Measurements from ENCODE around the gene ATPAF1. TPM values are rescaled to one million over a fixed set of nuclear protein-coding genes. Genes with fewer than 3 reads are reported as not detected.

ATPAF1 gene
- total RNA-seq, 1 experiment from 2014 or later: 62.9 TPM

Other genes starting within 250 kb of the ATPAF1 start
- 0.03 TPM in 1 of 2 replicates, not detected in the other for gene DMBX1, start 178.5 kb downstream of the ATPAF1 start, total RNA-seq (2014; rRNA removed; shearing (Covaris generic))
- not detected in 2 replicates for gene KNCN, start 116.7 kb downstream of the ATPAF1 start, total RNA-seq (2014; rRNA removed; shearing (Covaris generic))
- gene MKNK1, start 64.1 kb downstream of the ATPAF1 start, total RNA-seq (2014; rRNA removed; shearing (Covaris generic)): 14.5 and 16.2 TPM in 2 replicates
- gene MOB3C, start 51.6 kb downstream of the ATPAF1 start, total RNA-seq (2014; rRNA removed; shearing (Covaris generic)): 4.6 and 4.8 TPM in 2 replicates
- gene TEX38, start 3.5 kb upstream of the ATPAF1 start, total RNA-seq (2014; rRNA removed; shearing (Covaris generic)): not detected in 2 replicates
- gene EFCAB14, start 50.8 kb upstream of the ATPAF1 start, total RNA-seq (2014; rRNA removed; shearing (Covaris generic)): 60.9 and 68.1 TPM in 2 replicates
- gene CYP4B1, start 130.7 kb upstream of the ATPAF1 start, total RNA-seq (2014; rRNA removed; shearing (Covaris generic)): not detected in 2 replicates

All from SK-MEL-5 (cell line).